Measurements from ENCODE around the gene TBC1D5.
"Not testable (repeated sequence)": the region's sequence is repeated elsewhere in the genome, so short reads cannot be mapped to it uniquely, and the experiment has no call there.

The TBC1D5 gene

GRCh38 chr3:17742102-17742879 is at the start of gene TBC1D5:
Gene TBC1D5 (minus strand): TSS chr3:17742631. CDS start chr3:17508570, 234,061 bp downstream.
- peak; percentile 98 for DNase-seq (ENCODE audit: low read depth)

- no peak for DNase-seq (ENCODE audit: low read depth)
Observed at GRCh38 chr3:17783426-17783825, 41.0 kb upstream of the TBC1D5 start.

GRCh38 chr3:17782751-17783150 is 40.3 kb upstream of the TBC1D5 start:
- no peak for DNase-seq (ENCODE audit: low read depth)

- DNase-seq (ENCODE audit: low read depth): not testable (repeated sequence)
Observed at GRCh38 chr3:17780369-17780768, 37.9 kb upstream of the TBC1D5 start.

GRCh38 chr3:17779304-17780250 is 37.1 kb upstream of the TBC1D5 start:
- not testable (repeated sequence) for DNase-seq (ENCODE audit: low read depth)

GRCh38 chr3:17777326-17777725 is 34.9 kb upstream of the TBC1D5 start:
- DNase-seq (ENCODE audit: low read depth): not testable (repeated sequence)

- no peak for DNase-seq (ENCODE audit: low read depth)
Observed at GRCh38 chr3:17775073-17775472, 32.6 kb upstream of the TBC1D5 start.

GRCh38 chr3:17774180-17774910 is 31.9 kb upstream of the TBC1D5 start:
- not testable (repeated sequence) for DNase-seq (ENCODE audit: low read depth)

- DNase-seq (ENCODE audit: low read depth): no peak
Observed at GRCh38 chr3:17772556-17772955, 30.1 kb upstream of the TBC1D5 start.

- no peak for DNase-seq (ENCODE audit: low read depth)
Observed at GRCh38 chr3:17771177-17772017, 29.0 kb upstream of the TBC1D5 start.

- peak; percentile 34 for DNase-seq (ENCODE audit: low read depth)
Observed at GRCh38 chr3:17770682-17771081, 28.3 kb upstream of the TBC1D5 start.

- no peak for DNase-seq (ENCODE audit: low read depth)
Observed at GRCh38 chr3:17765819-17766472, 23.5 kb upstream of the TBC1D5 start.

- DNase-seq (ENCODE audit: low read depth): no peak
Observed at GRCh38 chr3:17761563-17761962, 19.1 kb upstream of the TBC1D5 start.

GRCh38 chr3:17759901-17760300 is 17.5 kb upstream of the TBC1D5 start:
- DNase-seq (ENCODE audit: low read depth): peak; percentile 41

- DNase-seq (ENCODE audit: low read depth): no peak
Observed at GRCh38 chr3:17755836-17756235, 13.4 kb upstream of the TBC1D5 start.

- DNase-seq (ENCODE audit: low read depth): peak; percentile 74
Observed at GRCh38 chr3:17753632-17753992, 11.2 kb upstream of the TBC1D5 start.

GRCh38 chr3:17752876-17753631 is 10.6 kb upstream of the TBC1D5 start:
- peak; percentile 77 for DNase-seq (ENCODE audit: low read depth)

GRCh38 chr3:17752436-17752835 is 10.0 kb upstream of the TBC1D5 start:
- peak; percentile 96 for DNase-seq (ENCODE audit: low read depth)

GRCh38 chr3:17749705-17750293 is 7.4 kb upstream of the TBC1D5 start:
- no peak for DNase-seq (ENCODE audit: low read depth)

- no peak for DNase-seq (ENCODE audit: low read depth)
Observed at GRCh38 chr3:17749281-17749680, 6.8 kb upstream of the TBC1D5 start.

All from fibroblast of gingiva (primary cell).